KMS-11 (cell line): Measurements from ENCODE around the gene RNF145.

Source experiments
- H2AFZ ChIP-seq: fragments of 200-600 bp; sonication (generic); 2 replicates; pipeline ENCODE4 v1.6.1; 2016; ENCODE audit warnings: antibody characterized with exemption, mixed run types, low read depth
- H3K27ac ChIP-seq: fragments of 200-600 bp; sonication (generic); 2 replicates; pipeline ENCODE4 v1.6.1; 2016; ENCODE audit warnings: mild to moderate bottlenecking, mixed run types
- H3K27me3 ChIP-seq: fragments of 200-600 bp; sonication (generic); 2 replicates; pipeline ENCODE4 v1.6.1; 2017; ENCODE audit warnings: mild to moderate bottlenecking, low read depth, mixed run types, moderate library complexity; ENCODE audit not compliant: insufficient read depth
- H3K36me3 ChIP-seq: fragments of 200-600 bp; sonication (generic); 2 replicates; pipeline ENCODE4 v1.6.1; 2017; ENCODE audit warnings: mild to moderate bottlenecking, mixed run types; ENCODE audit not compliant: insufficient read depth
- H3K4me1 ChIP-seq: fragments of 200-600 bp; sonication (generic); 2 replicates; pipeline ENCODE4 v1.6.1; 2016; ENCODE audit warnings: mild to moderate bottlenecking, low read depth, mixed run types; ENCODE audit not compliant: poor library complexity, severe bottlenecking
- H3K4me2 ChIP-seq: fragments of 200-600 bp; sonication (generic); 2 replicates; pipeline ENCODE4 v1.7.0; 2016; ENCODE audit warnings: mild to moderate bottlenecking, mixed run types
- H3K4me3 ChIP-seq: fragments of 200-600 bp; sonication (generic); IDR thresholded peaks from 2 replicates; pipeline ENCODE4 v1.6.1; 2017; ENCODE audit warnings: low read depth, low read length, mixed read lengths; ENCODE audit not compliant: insufficient read depth
- H3K79me2 ChIP-seq: fragments of 200-600 bp; sonication (generic); 2 replicates; pipeline ENCODE4 v1.6.1; 2016; ENCODE audit warnings: low read depth, mixed run types; ENCODE audit not compliant: insufficient read depth
- H3K9ac ChIP-seq: fragments of 200-600 bp; sonication (generic); 2 replicates; pipeline ENCODE4 v1.6.1; 2016; ENCODE audit warnings: mild to moderate bottlenecking, mixed run types
- H4K20me1 ChIP-seq: fragments of 200-600 bp; sonication (generic); 2 replicates; pipeline ENCODE4 v1.6.1; 2016; ENCODE audit warnings: mild to moderate bottlenecking, mixed run types; ENCODE audit not compliant: insufficient read depth
- TF ChIP-seq, protein P1 (sequence below): fragments of 200-600 bp; sonication (generic); conservative IDR thresholded peaks from 2 replicates; pipeline ENCODE4 v1.6.1; 2017; ENCODE audit warnings: low read depth, mild to moderate bottlenecking, antibody characterized with exemption, low read length, moderate library complexity, mixed read lengths

Gene RNF145

GRCh38 chr5:159223469-159223868 is 14.1 kb upstream of the RNF145 start:
- H3K4me1 ChIP-seq: no peaks in the 10 kb centered on the region
- no peak overlapping the region for H3K4me2 ChIP-seq
- H3K4me3 ChIP-seq: no peak overlapping the region
- no peaks in the 10 kb centered on the region for H3K79me2 ChIP-seq
- no peaks in the 10 kb centered on the region for H4K20me1 ChIP-seq
- TF ChIP-seq, protein P1, sequence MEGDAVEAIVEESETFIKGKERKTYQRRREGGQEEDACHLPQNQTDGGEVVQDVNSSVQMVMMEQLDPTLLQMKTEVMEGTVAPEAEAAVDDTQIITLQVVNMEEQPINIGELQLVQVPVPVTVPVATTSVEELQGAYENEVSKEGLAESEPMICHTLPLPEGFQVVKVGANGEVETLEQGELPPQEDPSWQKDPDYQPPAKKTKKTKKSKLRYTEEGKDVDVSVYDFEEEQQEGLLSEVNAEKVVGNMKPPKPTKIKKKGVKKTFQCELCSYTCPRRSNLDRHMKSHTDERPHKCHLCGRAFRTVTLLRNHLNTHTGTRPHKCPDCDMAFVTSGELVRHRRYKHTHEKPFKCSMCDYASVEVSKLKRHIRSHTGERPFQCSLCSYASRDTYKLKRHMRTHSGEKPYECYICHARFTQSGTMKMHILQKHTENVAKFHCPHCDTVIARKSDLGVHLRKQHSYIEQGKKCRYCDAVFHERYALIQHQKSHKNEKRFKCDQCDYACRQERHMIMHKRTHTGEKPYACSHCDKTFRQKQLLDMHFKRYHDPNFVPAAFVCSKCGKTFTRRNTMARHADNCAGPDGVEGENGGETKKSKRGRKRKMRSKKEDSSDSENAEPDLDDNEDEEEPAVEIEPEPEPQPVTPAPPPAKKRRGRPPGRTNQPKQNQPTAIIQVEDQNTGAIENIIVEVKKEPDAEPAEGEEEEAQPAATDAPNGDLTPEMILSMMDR: no peak
- H3K36me3 ChIP-seq: no peaks in the 10 kb centered on the region
- no peaks in the 10 kb centered on the region for H3K27me3 ChIP-seq
- H2AFZ ChIP-seq: no peak overlapping the region
- no peak overlapping the region for H3K9ac ChIP-seq
- no peak overlapping the region for H3K27ac ChIP-seq

- Histone ChIP-seq H3K4me3 (no peak overlapping the region), H3K4me1 (no peaks in the 10 kb centered on the region), H4K20me1 (no peaks in the 10 kb centered on the region), H3K9ac (no peak overlapping the region), H2AFZ (no peak overlapping the region), H3K27me3 (no peaks in the 10 kb centered on the region), H3K36me3 (no peaks in the 10 kb centered on the region), H3K4me2 (no peak overlapping the region), H3K27ac (no peak overlapping the region), H3K79me2 (no peaks in the 10 kb centered on the region)
- TF ChIP-seq, protein P1: no peak
Measured at GRCh38 chr5:159220206-159220605, 10.9 kb upstream of the RNF145 start.

DNA sequence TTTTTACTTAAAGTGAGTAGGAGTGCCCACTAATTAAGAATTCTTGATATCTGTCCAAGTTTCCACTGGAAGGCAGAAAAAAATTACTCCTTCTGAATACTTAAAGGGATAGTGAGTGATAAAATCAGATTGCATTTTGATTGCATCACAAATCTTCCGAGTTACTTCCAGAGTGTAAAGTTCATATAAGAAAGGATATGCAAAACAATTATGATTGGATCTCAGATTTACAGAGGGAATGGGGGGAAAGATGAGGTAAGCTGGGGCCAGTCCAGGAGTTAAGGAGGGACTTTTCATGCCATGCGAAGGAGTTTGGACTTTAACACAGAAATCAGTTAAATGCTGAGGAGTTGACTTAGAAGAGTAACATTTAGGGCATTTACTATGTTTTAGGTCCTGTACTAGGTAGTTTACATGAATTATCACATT is 9.3 kb upstream of the RNF145 start:
- Histone ChIP-seq H2AFZ (no peak overlapping the region), H3K27ac (no peak overlapping the region), H4K20me1 (no peaks in the 10 kb centered on the region), H3K4me1 (peaks cover 3% of the 10 kb centered on the region), H3K27me3 (no peaks in the 10 kb centered on the region), H3K9ac (no peak overlapping the region), H3K4me3 (no peak overlapping the region), H3K4me2 (no peak overlapping the region), H3K36me3 (no peaks in the 10 kb centered on the region), H3K79me2 (no peaks in the 10 kb centered on the region)
- TF ChIP-seq, protein P1: no peak

DNA sequence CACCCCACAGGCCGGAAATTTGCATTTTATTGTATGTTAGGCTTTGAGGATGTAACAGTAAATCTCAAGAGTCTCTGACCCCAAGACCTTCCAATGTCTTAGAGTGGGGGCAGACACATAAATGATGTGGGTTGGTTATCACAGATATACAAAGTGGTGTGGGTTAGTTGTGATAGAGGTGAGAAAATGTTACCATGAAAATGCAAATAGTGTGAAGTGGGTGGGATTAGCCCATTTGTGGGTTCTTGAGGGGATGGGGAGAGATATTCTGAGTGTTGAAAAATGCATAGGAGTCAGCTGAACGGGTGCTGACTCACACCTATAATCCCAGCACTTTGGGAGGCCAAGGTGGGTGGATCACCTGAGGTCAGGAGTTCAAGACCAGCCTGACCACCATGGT is 7.9 kb upstream of the RNF145 start:
- Histone ChIP-seq H3K4me3 (no peak overlapping the region), H3K79me2 (no peaks in the 10 kb centered on the region)

More for the DNA sequence above, 7.9 kb upstream of the RNF145 start:
- Histone ChIP-seq H3K27me3 (no peaks in the 10 kb centered on the region), H3K4me2 (no peak overlapping the region), H2AFZ (no peak overlapping the region), H3K27ac (no peak overlapping the region), H4K20me1 (no peaks in the 10 kb centered on the region), H3K36me3 (no peaks in the 10 kb centered on the region), H3K9ac (no peak overlapping the region), H3K4me1 (peaks cover 3% of the 10 kb centered on the region)
- TF ChIP-seq, protein P1: no peak
